Spinal cord (tissue), 10 donors: ENCODE results near the gene RAB33A. TPM values are rescaled to one million over a fixed set of nuclear protein-coding genes. Genes with fewer than 3 reads are reported as not detected.

ENCODE experiments used
- DNase-seq, 6 donors: peaks; one replicate each; pipeline versions ENCODE4 v3.0.0 to v3.0.0-alpha.2; 2013 to 2015; ENCODE audit warnings: low spot score in 6 of 6, low read depth in 4 of 6
- H3K27ac ChIP-seq: one replicate; pipeline ENCODE4 v1.5.1; 2013; ENCODE audit warnings: low read depth, low read length, control low read depth
- H3K27me3 ChIP-seq: one replicate; pipeline ENCODE4 v1.6.1; 2013; ENCODE audit warnings: low read length; ENCODE audit not compliant: control insufficient read depth, insufficient read depth
- H3K36me3 ChIP-seq: one replicate; pipeline ENCODE4 v1.6.1; 2013; ENCODE audit warnings: low read length; ENCODE audit not compliant: control insufficient read depth, insufficient read depth
- H3K4me1 ChIP-seq: one replicate; pipeline ENCODE4 v1.6.1; 2013; ENCODE audit warnings: low read length; ENCODE audit not compliant: control insufficient read depth, insufficient read depth
- H3K4me3 ChIP-seq: one replicate; pipeline ENCODE4 v1.5.1; 2013; ENCODE audit warnings: low read depth, low read length, control low read depth
- H3K9me3 ChIP-seq: one replicate; pipeline ENCODE4 v1.6.1; 2013; ENCODE audit warnings: low read length; ENCODE audit not compliant: control insufficient read depth, insufficient read depth
- WGBS: methylation state at CpG from one replicate; pipeline ENCODE4 v1.1.5; 2013; ENCODE audit warnings: missing lambda C conversion rate; ENCODE audit not compliant: insufficient coverage; 5-methylcytosine and 5-hydroxymethylcytosine counted together
- long read RNA-seq, 4 donors: transcript quantifications; one replicate each; lab custom pipeline, GENCODE V29; 2026
- polyA plus RNA-seq, 2 donors: library from polyadenylated mRNA; unstranded; fragments of 120-200 nt; gene quantifications; one replicate each; pipeline ENCODE4 v1.2.1, GENCODE V29; 2013; ENCODE audit not compliant: insufficient read length in 2 of 2
- total RNA-seq, 2 donors: library from RNA; depleted of rRNA in 1 of 2; stranded (reverse); fragments of 120-200 nt in 1 of 2; fragments of >200 nt in 1 of 2; gene quantifications; one replicate each; pipeline versions ENCODE4 v1.2.3 to v1.2.4, GENCODE V29; 2013 to 2014
- donor health status: healthy.

The RAB33A gene
- total RNA-seq: 10 to 100 TPM; 18.6 to 23.6 TPM
- 10 to 100 TPM; 46.5 to 52.5 TPM for polyA plus RNA-seq
- long read RNA-seq, donor 1, transcript RAB33A-201 (2 exons, 1,258 nt): major isoform, 42 of 42 reads
- long read RNA-seq, donor 1, partial matches to known transcripts: 0 of 42 reads
- long read RNA-seq, donor 1, other reads (novel, unspliced or antisense): 0 of 42 reads
- long read RNA-seq, donor 2, transcript RAB33A-201 (2 exons, 1,258 nt): major isoform, 20 of 20 reads
- long read RNA-seq, donor 2, partial matches to known transcripts: 0 of 20 reads
- long read RNA-seq, donor 2, other reads (novel, unspliced or antisense): 0 of 20 reads
- long read RNA-seq, donor 3, transcript RAB33A-201 (2 exons, 1,258 nt): major isoform, 24 of 24 reads
- long read RNA-seq, donor 3, partial matches to known transcripts: 0 of 24 reads
- long read RNA-seq, donor 3, other reads (novel, unspliced or antisense): 0 of 24 reads
- long read RNA-seq, donor 4, partial matches to known transcripts: 0 of 3 reads
- long read RNA-seq, donor 4, other reads (novel, unspliced or antisense): 0 of 3 reads

GRCh38 chrX:130171446-130172126 lies at the start of gene RAB33A:
Gene RAB33A (plus strand): TSS chrX:130171962. CDS start chrX:130172063, 101 bp downstream.
- peak in 2 of 6 donors; percentile 89 to 93 for DNase-seq
- Histone ChIP-seq H3K4me3 (peak within 1 kb of the TSS; percentile 59), H3K36me3 (no peaks in the 10 kb centered on the region), H3K27me3 (no peaks in the 10 kb centered on the region), H3K4me1 (peaks cover 19% of the 10 kb centered on the region), H3K9me3 (no peaks in the 10 kb centered on the region), H3K27ac (peak within 1 kb of the TSS; percentile 77)
- WGBS: 37% methylated on average over 45 of the region's 61 CpGs

- Histone ChIP-seq H3K27me3 (peaks cover 17% of the 10 kb centered on the region), H3K27ac (no peak overlapping the region)
- 72% methylated on average over 3 of the region's 4 CpGs for WGBS
Observed at GRCh38 chrX:130124577-130124976, 47.2 kb upstream of the RAB33A start.

GRCh38 chrX:130125091-130125874 lies 46.5 kb upstream of the RAB33A start:
- Histone ChIP-seq H3K27ac (no peak overlapping the region), H3K4me1 (peaks cover 10% of the 10 kb centered on the region), H3K4me3 (no peak overlapping the region), H3K27me3 (peaks cover 14% of the 10 kb centered on the region), H3K36me3 (peaks cover 14% of the 10 kb centered on the region), H3K9me3 (no peaks in the 10 kb centered on the region)
- DNase-seq: peak in 1 of 6 donors; percentile 12
- 69% methylated on average over 7 of the region's 13 CpGs for WGBS

More at GRCh38 chrX:130124577-130124976, 47.2 kb upstream of the RAB33A start:
- H3K4me3 ChIP-seq: no peak overlapping the region
- no peak for DNase-seq
- H3K4me1 ChIP-seq: peaks cover 12% of the 10 kb centered on the region
- H3K9me3 ChIP-seq: no peaks in the 10 kb centered on the region
- peaks cover 10% of the 10 kb centered on the region for H3K36me3 ChIP-seq

GRCh38 chrX:130130990-130131389 lies 40.8 kb upstream of the RAB33A start:
- Histone ChIP-seq H3K4me1 (no peaks in the 10 kb centered on the region), H3K9me3 (no peaks in the 10 kb centered on the region), H3K4me3 (no peak overlapping the region), H3K27ac (no peak overlapping the region), H3K36me3 (peaks cover 16% of the 10 kb centered on the region), H3K27me3 (no peaks in the 10 kb centered on the region)
- WGBS: 92% methylated on average over 4 of the region's 5 CpGs
- no peak for DNase-seq

GRCh38 chrX:130136496-130136895 lies 35.3 kb upstream of the RAB33A start:
- Histone ChIP-seq H3K27me3 (peaks cover 2% of the 10 kb centered on the region), H3K9me3 (no peaks in the 10 kb centered on the region), H3K4me3 (no peak overlapping the region), H3K4me1 (no peaks in the 10 kb centered on the region), H3K36me3 (peaks cover 13% of the 10 kb centered on the region), H3K27ac (no peak overlapping the region)
- WGBS: no CpG with 5 or more reads among the region's 5 CpGs
- DNase-seq: no peak

- 80% methylated on average over 6 of the region's 8 CpGs for WGBS
- peaks cover 10% of the 10 kb centered on the region for H3K36me3 ChIP-seq
- H3K27me3 ChIP-seq: peaks cover 2% of the 10 kb centered on the region
Observed at GRCh38 chrX:130136961-130137360, 34.8 kb upstream of the RAB33A start.

GRCh38 chrX:130139474-130140201 lies 32.1 kb upstream of the RAB33A start:
- Histone ChIP-seq H3K27ac (no peak overlapping the region), H3K27me3 (peaks cover 2% of the 10 kb centered on the region), H3K4me3 (no peak overlapping the region), H3K9me3 (no peaks in the 10 kb centered on the region), H3K36me3 (peaks cover 6% of the 10 kb centered on the region), H3K4me1 (no peaks in the 10 kb centered on the region)
- DNase-seq: no peak
- WGBS: 34% methylated on average over 3 of the region's 3 CpGs

More at GRCh38 chrX:130136961-130137360, 34.8 kb upstream of the RAB33A start:
- no peaks in the 10 kb centered on the region for H3K4me1 ChIP-seq
- H3K27ac ChIP-seq: no peak overlapping the region
- no peak for DNase-seq
- no peaks in the 10 kb centered on the region for H3K9me3 ChIP-seq
- no peak overlapping the region for H3K4me3 ChIP-seq

- DNase-seq: no peak
- Histone ChIP-seq H3K9me3 (no peaks in the 10 kb centered on the region), H3K4me1 (no peaks in the 10 kb centered on the region), H3K4me3 (no peak overlapping the region), H3K36me3 (peaks cover 11% of the 10 kb centered on the region), H3K27me3 (peaks cover 2% of the 10 kb centered on the region), H3K27ac (no peak overlapping the region)
- WGBS: 70% methylated on average over 1 of the region's 3 CpGs
Observed at GRCh38 chrX:130144509-130144908, 27.3 kb upstream of the RAB33A start.

GRCh38 chrX:130145123-130145522 lies 26.6 kb upstream of the RAB33A start:
- no peaks in the 10 kb centered on the region for H3K9me3 ChIP-seq
- H3K27me3 ChIP-seq: no peaks in the 10 kb centered on the region
- no peak overlapping the region for H3K4me3 ChIP-seq
- DNase-seq: no peak
- no peak overlapping the region for H3K27ac ChIP-seq
- WGBS: 80% methylated on average over 1 of the region's 4 CpGs
- no peaks in the 10 kb centered on the region for H3K4me1 ChIP-seq
- peaks cover 7% of the 10 kb centered on the region for H3K36me3 ChIP-seq
